HEK293T (cell line): ENCODE measurements around the gene TMPRSS11D.

ENCODE experiments used
- CTCF ChIA-PET: fragments of 350-600 bp; formaldehyde crosslinking; extraction: SDS; loops from one replicate; lab custom pipeline; 2021; ENCODE audit warnings: antibody characterized with exemption, inconsistent platforms; lab: Yijun Ruan, JAX
- POLR2A ChIA-PET: fragments of 350-600 bp; formaldehyde crosslinking; extraction: SDS; loops from one replicate; lab custom pipeline; 2020; ENCODE audit warnings: antibody characterized with exemption, inconsistent platforms; lab: Yijun Ruan, JAX
- DNase-seq: peaks from one replicate; pipeline ENCODE4 v3.0.0; 2012; ENCODE audit warnings: mixed read lengths; ENCODE audit errors: extremely low spot score
- ARNT ChIP-seq: fragments of 450-650 bp; IDR thresholded peaks from 2 replicates; pipeline ENCODE4 v1.6.1; 2017; ENCODE audit warnings: mild to moderate bottlenecking
- BHLHE40 ChIP-seq: fragments of 450-650 bp; IDR thresholded peaks from 2 replicates; pipeline ENCODE4 v1.6.1; 2016; ENCODE audit warnings: mild to moderate bottlenecking, moderate library complexity, borderline replicate concordance
- CTBP1 ChIP-seq: fragments of 450-650 bp; IDR thresholded peaks from 2 replicates; pipeline ENCODE4 v1.6.1; 2016; ENCODE audit warnings: borderline replicate concordance
- ELF4 ChIP-seq: fragments of 450-650 bp; IDR thresholded peaks from 2 replicates; pipeline ENCODE4 v1.6.1; 2017; ENCODE audit warnings: antibody characterized with exemption
- FOXA1 ChIP-seq: fragments of 450-650 bp; IDR thresholded peaks from 2 replicates; pipeline ENCODE4 v1.6.1; 2016; ENCODE audit warnings: mild to moderate bottlenecking
- FOXK2 ChIP-seq: fragments of 450-650 bp; IDR thresholded peaks from 2 replicates; pipeline ENCODE4 v1.6.1; 2016; ENCODE audit warnings: mild to moderate bottlenecking
- FOXM1 ChIP-seq: fragments of 450-650 bp; IDR thresholded peaks from 2 replicates; pipeline ENCODE4 v1.6.1; 2017; ENCODE audit warnings: mild to moderate bottlenecking, borderline replicate concordance
- HDGF ChIP-seq: fragments of 450-650 bp; IDR thresholded peaks from 2 replicates; pipeline ENCODE4 v1.6.1; 2017; ENCODE audit warnings: antibody characterized with exemption, borderline replicate concordance
- L3MBTL2 ChIP-seq: fragments of 450-650 bp; conservative IDR thresholded peaks from 2 replicates; pipeline ENCODE4 v1.6.1; 2016; ENCODE audit warnings: mild to moderate bottlenecking
- LEF1 ChIP-seq: fragments of 450-650 bp; IDR thresholded peaks from 2 replicates; pipeline ENCODE4 v1.6.1; 2017; ENCODE audit warnings: mild to moderate bottlenecking, borderline replicate concordance
- NFRKB ChIP-seq: fragments of 450-650 bp; IDR thresholded peaks from 2 replicates; pipeline ENCODE4 v1.6.1; 2016; ENCODE audit warnings: mild to moderate bottlenecking, moderate library complexity
- PKNOX1 ChIP-seq: fragments of 450-650 bp; IDR thresholded peaks from 2 replicates; pipeline ENCODE4 v1.6.1; 2016
- SP1 ChIP-seq: fragments of 450-650 bp; IDR thresholded peaks from 2 replicates; pipeline ENCODE4 v1.6.1; 2017
- SUZ12 ChIP-seq: fragments of 450-650 bp; IDR thresholded peaks from 2 replicates; pipeline ENCODE4 v1.6.1; 2016; ENCODE audit warnings: mild to moderate bottlenecking
- TARDBP ChIP-seq: fragments of 450-650 bp; IDR thresholded peaks from 2 replicates; pipeline ENCODE4 v1.6.1; 2016
- ZNF384 ChIP-seq: fragments of 450-650 bp; IDR thresholded peaks from 2 replicates; pipeline ENCODE4 v1.6.1; 2016

The TMPRSS11D gene

DNA sequence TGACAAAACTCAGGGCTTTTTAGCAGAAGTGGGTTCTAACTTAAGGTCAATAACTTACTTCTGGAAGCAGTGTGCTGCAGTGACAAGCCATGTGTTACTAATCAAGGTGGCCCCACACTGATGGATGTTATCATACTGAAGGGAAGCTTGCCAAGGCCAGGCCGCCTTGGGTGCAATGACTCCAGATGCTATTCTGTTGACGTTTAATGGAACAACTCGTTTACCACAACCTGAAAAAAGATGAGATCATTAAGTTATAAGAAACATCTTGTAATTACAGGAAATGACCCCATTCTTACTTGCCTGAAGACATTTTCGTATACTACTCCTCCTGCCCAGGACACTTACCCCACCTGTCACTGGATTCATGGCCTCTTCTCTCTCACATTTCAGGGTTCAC is 38.9 kb upstream of the TMPRSS11D start:
- ChIA-PET POLR2A (no interaction called here), CTCF (no interaction called here)
- DNase-seq, result no peak
- TF ChIP-seq ELF4 (no peak), BHLHE40 (no peak), HDGF (no peak), SUZ12 (no peak), SP1 (no peak), TARDBP (no peak), ARNT (no peak), ZNF384 (no peak), NFRKB (no peak), FOXA1 (no peak), FOXM1 (no peak), CTBP1 (no peak), L3MBTL2 (no peak), FOXK2 (no peak), PKNOX1 (no peak), LEF1 (no peak)

DNA sequence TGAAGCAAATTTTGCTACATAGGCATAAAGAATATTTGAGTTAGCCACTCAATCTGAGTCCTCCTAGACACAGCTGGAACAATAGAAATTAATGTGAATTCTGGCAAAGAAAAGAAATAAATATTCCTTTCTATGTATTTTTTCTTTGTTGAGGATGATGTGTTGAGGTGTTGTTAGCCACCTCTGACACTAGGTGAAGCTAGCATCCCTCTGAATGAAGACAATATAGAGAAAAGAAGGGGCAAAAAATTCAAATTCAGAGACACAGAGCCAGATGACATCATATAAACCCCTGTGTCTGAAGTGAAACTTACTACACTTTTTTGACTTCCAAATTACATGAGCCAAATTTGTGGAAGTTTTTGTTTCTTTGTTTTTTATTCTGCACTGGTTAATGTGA is 34.6 kb upstream of the TMPRSS11D start:
- ChIA-PET POLR2A (no interaction called here), CTCF (interaction anchor here (0.6 kb wide), 2 partner anchors 66 to 324 kb away, joined by 3 read pairs; no protein-coding TSS in a partner anchor)
- no peak for TF ChIP-seq FOXA1
- TF ChIP-seq LEF1, result no peak
- no peak for DNase-seq

- DNase-seq, result no peak
- POLR2A ChIA-PET, result no interaction called here
- CTCF ChIA-PET, result no interaction called here
- TF ChIP-seq FOXK2 (no peak), L3MBTL2 (no peak), FOXA1 (no peak), ZNF384 (no peak), NFRKB (no peak), SP1 (no peak), BHLHE40 (no peak), ARNT (no peak)
Measured at GRCh38 chr4:67915400-67915966, 31.7 kb upstream of the TMPRSS11D start.

GRCh38 chr4:67912080-67912479 is 28.3 kb upstream of the TMPRSS11D start:
- ChIA-PET POLR2A (no interaction called here), CTCF (interaction anchor here (0.7 kb wide), 1 partner anchor 10 kb away, joined by 3 read pairs; no protein-coding TSS in a partner anchor)
- TF ChIP-seq FOXA1, result no peak
- TF ChIP-seq PKNOX1, result no peak
- TF ChIP-seq CTBP1, result no peak
- TF ChIP-seq ARNT, result no peak
- TF ChIP-seq FOXM1, result no peak
- TF ChIP-seq BHLHE40, result no peak
- TF ChIP-seq FOXK2, result no peak
- no peak for DNase-seq

- ChIA-PET POLR2A (no interaction called here), CTCF (no interaction called here)
- TF ChIP-seq SUZ12, result no peak
- no peak for TF ChIP-seq BHLHE40
- no peak for TF ChIP-seq ELF4
- no peak for TF ChIP-seq SP1
- TF ChIP-seq LEF1, result no peak
- no peak for TF ChIP-seq ZNF384
- TF ChIP-seq CTBP1, result no peak
- TF ChIP-seq ARNT, result no peak
- TF ChIP-seq HDGF, result no peak
- no peak for TF ChIP-seq FOXK2
- no peak for TF ChIP-seq FOXM1
- no peak for TF ChIP-seq PKNOX1
- TF ChIP-seq NFRKB, result no peak
- no peak for TF ChIP-seq L3MBTL2
- TF ChIP-seq TARDBP, result no peak
- no peak for TF ChIP-seq FOXA1
- no peak for DNase-seq
Measured at GRCh38 chr4:67911638-67912037, 27.8 kb upstream of the TMPRSS11D start.

- CTCF ChIA-PET, result no interaction called here
- no peak for DNase-seq
- POLR2A ChIA-PET, result no interaction called here
- TF ChIP-seq BHLHE40 (no peak), SUZ12 (no peak), ELF4 (no peak), ZNF384 (no peak), PKNOX1 (no peak), L3MBTL2 (no peak), NFRKB (no peak), CTBP1 (no peak), LEF1 (no peak), FOXM1 (no peak), FOXA1 (no peak), TARDBP (no peak), HDGF (no peak)
Measured at GRCh38 chr4:67911141-67911540, 27.3 kb upstream of the TMPRSS11D start.
